Stimulated activated CD4-positive, alpha-beta T cell treated with anti-CD3 and anti-CD28 coated beads, Interleukin-1b, Interleukin-23, amount 100 ng/mL, for 1 hour (primary cell): ENCODE results near the gene OXCT2.

Experiments used
- DNase-seq, 2 donors: peaks; one replicate each; pipeline ENCODE4 v3.0.0-alpha.2; 2020; ENCODE audit warnings: low read depth in 2 of 2

OXCT2 gene

GRCh38 chr1:39733161-39733560, 38.0 kb downstream of the OXCT2 start:
- DNase-seq, result no peak

GRCh38 chr1:39732730-39733129, 38.4 kb downstream of the OXCT2 start:
- no peak for DNase-seq

GRCh38 chr1:39729842-39730241, 41.3 kb downstream of the OXCT2 start:
- DNase-seq, result no peak

- DNase-seq, result no peak
Observed at GRCh38 chr1:39729030-39729429, 42.1 kb downstream of the OXCT2 start.

GRCh38 chr1:39727932-39728317, 43.2 kb downstream of the OXCT2 start:
- no peak for DNase-seq

- DNase-seq, result no peak
Observed at GRCh38 chr1:39727221-39727931, 43.8 kb downstream of the OXCT2 start.

GRCh38 chr1:39726600-39726999, 44.5 kb downstream of the OXCT2 start:
- no peak for DNase-seq

GRCh38 chr1:39722495-39722894, 48.7 kb downstream of the OXCT2 start:
- no peak for DNase-seq

- DNase-seq, result no peak
Observed at GRCh38 chr1:39721664-39722063, 49.5 kb downstream of the OXCT2 start.

GRCh38 chr1:39720094-39720999, 50.8 kb downstream of the OXCT2 start:
- DNase-seq, result no peak
